ENCODE measurements around the gene FRMPD2. TPM values are rescaled to one million over a fixed set of nuclear protein-coding genes. Genes with fewer than 3 reads are reported as not detected.

Gene FRMPD2
- total RNA-seq, 1 donor from 2014 or later = 1.6 TPM

GRCh38 chr10:48279081-48279751 lies 4.7 kb upstream of the FRMPD2 start:
- H3K4me1 Mint-ChIP-seq (ENCODE audit: low read depth, unreplicated experiment) = no peaks in the 10 kb centered on the region
- H3K36me3 Mint-ChIP-seq (ENCODE audit: unreplicated experiment) = peaks cover 15% of the 10 kb centered on the region
- no peak overlapping the region for H3K27ac Mint-ChIP-seq (ENCODE audit: unreplicated experiment)
- no peak overlapping the region for H3K4me3 Mint-ChIP-seq (ENCODE audit: unreplicated experiment)
- TF ChIP-seq CTCF (IDR thresholded peaks at IDR 0.05; ENCODE audit: partially characterized antibody, unreplicated experiment) = no peak
- H3K9me3 Mint-ChIP-seq (ENCODE audit: unreplicated experiment) = peaks cover 5% of the 10 kb centered on the region
- peaks cover 4% of the 10 kb centered on the region for H3K27me3 Mint-ChIP-seq (ENCODE audit: unreplicated experiment)
- DNase-seq = no peak

- Mint-ChIP-seq H3K4me1 (ENCODE audit: low read depth, unreplicated experiment) (peaks cover 2% of the 10 kb centered on the region), H3K27me3 (ENCODE audit: unreplicated experiment) (no peaks in the 10 kb centered on the region), H3K4me3 (ENCODE audit: unreplicated experiment) (no peak overlapping the region), H3K27ac (ENCODE audit: unreplicated experiment) (no peak overlapping the region), H3K36me3 (ENCODE audit: unreplicated experiment) (peaks cover 12% of the 10 kb centered on the region), H3K9me3 (ENCODE audit: unreplicated experiment) (no peaks in the 10 kb centered on the region)
- no peak for TF ChIP-seq CTCF (IDR thresholded peaks at IDR 0.05; ENCODE audit: partially characterized antibody, unreplicated experiment)
- no peak for DNase-seq
Observed at GRCh38 chr10:48277093-48277492, 2.6 kb upstream of the FRMPD2 start.

GRCh38 chr10:48273741-48274140 lies 755 bp downstream of the FRMPD2 start:
- DNase-seq = no peak
- Mint-ChIP-seq H3K27me3 (ENCODE audit: unreplicated experiment) (peaks cover 2% of the 10 kb centered on the region), H3K9me3 (ENCODE audit: unreplicated experiment) (no peaks in the 10 kb centered on the region), H3K4me3 (ENCODE audit: unreplicated experiment) (no peak overlapping the region), H3K27ac (ENCODE audit: unreplicated experiment) (no peak overlapping the region), H3K4me1 (ENCODE audit: low read depth, unreplicated experiment) (peaks cover 8% of the 10 kb centered on the region), H3K36me3 (ENCODE audit: unreplicated experiment) (peaks cover 4% of the 10 kb centered on the region)
- no peak for TF ChIP-seq CTCF (IDR thresholded peaks at IDR 0.05; ENCODE audit: partially characterized antibody, unreplicated experiment)

GRCh38 chr10:48272682-48273081 lies 1.8 kb downstream of the FRMPD2 start:
- no peak for TF ChIP-seq CTCF (IDR thresholded peaks at IDR 0.05; ENCODE audit: partially characterized antibody, unreplicated experiment)
- peaks cover 2% of the 10 kb centered on the region for H3K27me3 Mint-ChIP-seq (ENCODE audit: unreplicated experiment)
- no peak for DNase-seq
- H3K4me1 Mint-ChIP-seq (ENCODE audit: low read depth, unreplicated experiment) = peaks cover 8% of the 10 kb centered on the region
- H3K27ac Mint-ChIP-seq (ENCODE audit: unreplicated experiment) = no peak overlapping the region
- peaks cover 1% of the 10 kb centered on the region for H3K9me3 Mint-ChIP-seq (ENCODE audit: unreplicated experiment)
- H3K36me3 Mint-ChIP-seq (ENCODE audit: unreplicated experiment) = peaks cover 8% of the 10 kb centered on the region
- no peak overlapping the region for H3K4me3 Mint-ChIP-seq (ENCODE audit: unreplicated experiment)

GRCh38 chr10:48271047-48271730 lies 3.3 kb downstream of the FRMPD2 start:
- Mint-ChIP-seq H3K36me3 (ENCODE audit: unreplicated experiment) (peaks cover 9% of the 10 kb centered on the region), H3K4me1 (ENCODE audit: low read depth, unreplicated experiment) (peaks cover 8% of the 10 kb centered on the region), H3K9me3 (ENCODE audit: unreplicated experiment) (peaks cover 1% of the 10 kb centered on the region), H3K27ac (ENCODE audit: unreplicated experiment) (no peak overlapping the region), H3K27me3 (ENCODE audit: unreplicated experiment) (peaks cover 2% of the 10 kb centered on the region), H3K4me3 (ENCODE audit: unreplicated experiment) (no peak overlapping the region)
- no peak for TF ChIP-seq CTCF (IDR thresholded peaks at IDR 0.05; ENCODE audit: partially characterized antibody, unreplicated experiment)
- DNase-seq = no peak

All from glutamatergic neuron (in vitro differentiated cells).